ENCODE results near the gene NEURL4. TPM values are rescaled to one million over a fixed set of nuclear protein-coding genes. Genes with fewer than 3 reads are reported as not detected.

Gene NEURL4
- total RNA-seq, 1 experiment from 2014 or later = 46.5 TPM

- Histone ChIP-seq H3K4me3 (peak within 1 kb of the TSS; percentile 55), H3K9me3 (ENCODE audit: insufficient read depth, low read depth) (no peaks in the 10 kb centered on the region), H3K36me3 (ENCODE audit: low read depth) (no peaks in the 10 kb centered on the region), H3K4me2 (peak within 1 kb of the TSS; percentile 93), H3K9me2 (ENCODE audit: insufficient read depth) (no peaks in the 10 kb centered on the region), H2AFZ (peak within 1 kb of the TSS; percentile 78), H3K4me1 (replicated peaks; ENCODE audit: insufficient read depth) (0 out of 2 replicates have a peak, but pooled peaks cover 4% of the 10 kb centered on the region), H3K27me3 (ENCODE audit: insufficient read depth, low read depth) (no peaks in the 10 kb centered on the region), H3K27ac (peak within 1 kb of the TSS; percentile 62), H4K20me1 (ENCODE audit: insufficient read depth) (no peaks in the 10 kb centered on the region), H3F3A (ENCODE audit: insufficient read depth, low read depth) (peaks cover 12% of the 10 kb centered on the region; the same call in 1 of the 2 replicates), H3K79me2 (ENCODE audit: low read depth) (no peaks in the 10 kb centered on the region)
- peak; percentile 89 to 98 for DNase-seq
- ChIA-PET CTCF (interaction anchor here (0.6 to 0.7 kb wide), 3 partner anchors 117 to 298 kb away, joined by 3 to 7 read pairs (median 4); partner anchors contain the start of gene CD68), POLR2A (ENCODE audit: unreplicated experiment) (interaction anchor here (0.6 to 1.0 kb wide), 4 partner anchors 23 to 221 kb away, joined by 4 to 18 read pairs (median 6); partner anchors contain the start of genes ACADVL and DLG4)
- no peak for TF ChIP-seq EZH2 (IDR thresholded peaks at IDR 0.05; ENCODE audit: low read depth)
- TF ChIP-seq, protein P1, sequence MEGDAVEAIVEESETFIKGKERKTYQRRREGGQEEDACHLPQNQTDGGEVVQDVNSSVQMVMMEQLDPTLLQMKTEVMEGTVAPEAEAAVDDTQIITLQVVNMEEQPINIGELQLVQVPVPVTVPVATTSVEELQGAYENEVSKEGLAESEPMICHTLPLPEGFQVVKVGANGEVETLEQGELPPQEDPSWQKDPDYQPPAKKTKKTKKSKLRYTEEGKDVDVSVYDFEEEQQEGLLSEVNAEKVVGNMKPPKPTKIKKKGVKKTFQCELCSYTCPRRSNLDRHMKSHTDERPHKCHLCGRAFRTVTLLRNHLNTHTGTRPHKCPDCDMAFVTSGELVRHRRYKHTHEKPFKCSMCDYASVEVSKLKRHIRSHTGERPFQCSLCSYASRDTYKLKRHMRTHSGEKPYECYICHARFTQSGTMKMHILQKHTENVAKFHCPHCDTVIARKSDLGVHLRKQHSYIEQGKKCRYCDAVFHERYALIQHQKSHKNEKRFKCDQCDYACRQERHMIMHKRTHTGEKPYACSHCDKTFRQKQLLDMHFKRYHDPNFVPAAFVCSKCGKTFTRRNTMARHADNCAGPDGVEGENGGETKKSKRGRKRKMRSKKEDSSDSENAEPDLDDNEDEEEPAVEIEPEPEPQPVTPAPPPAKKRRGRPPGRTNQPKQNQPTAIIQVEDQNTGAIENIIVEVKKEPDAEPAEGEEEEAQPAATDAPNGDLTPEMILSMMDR (conservative IDR thresholded peaks at IDR 0.05) = no peak
- no TSS peak for BruUV-seq (replicated peaks)
- intact Hi-C loops (cut with micrococcal nuclease; ENCODE audit: unreplicated experiment) = loop anchor here (1.0 to 2.0 kb wide), 3 partner anchors 65 to 407 kb away; partner anchors contain the start of genes SOX15 and WRAP53
Observed at GRCh38 chr17:7281074-7281952, 47.8 kb downstream of the NEURL4 start, which contains the start of gene SLC2A4. Gene SLC2A4, plus strand, starts transcription at chr17:7281718. Its CDS starts 217 bp downstream, at chr17:7281935.

- BruUV-seq (replicated peaks) = TSS peak; percentile 41
- POLR2A ChIA-PET (ENCODE audit: unreplicated experiment) = interaction anchor here (0.6 to 1.0 kb wide), 3 partner anchors 55 to 153 kb away, joined by 4 to 7 read pairs (median 5); partner anchors contain the start of genes ACADVL and DLG4
- intact Hi-C loops (cut with micrococcal nuclease; ENCODE audit: unreplicated experiment) = loop anchor here (1.0 to 2.0 kb wide), 6 partner anchors 16 to 408 kb away; partner anchors contain the start of genes SENP3, SOX15 and WRAP53
Observed at GRCh38 chr17:7280519-7281073, 48.5 kb downstream of the NEURL4 start.

More at GRCh38 chr17:7280519-7281073, 48.5 kb downstream of the NEURL4 start:
- peaks cover 12% of the 10 kb centered on the region; the same call in 1 of the 2 replicates for H3F3A ChIP-seq (ENCODE audit: insufficient read depth, low read depth)
- CTCF ChIA-PET = interaction anchor here (0.6 to 1.7 kb wide), 4 partner anchors 49 to 280 kb away, joined by 3 to 6 read pairs (median 5); partner anchors contain the start of gene TMEM256
- peak; percentile 74 to 91 for DNase-seq
- no peaks in the 10 kb centered on the region for H3K79me2 ChIP-seq (ENCODE audit: low read depth)
- H3K9me3 ChIP-seq (ENCODE audit: insufficient read depth, low read depth) = no peaks in the 10 kb centered on the region
- peak overlapping the region; percentile 55 for H3K4me3 ChIP-seq
- H3K27ac ChIP-seq = peak overlapping the region; percentile 62
- no peak for TF ChIP-seq EZH2 (IDR thresholded peaks at IDR 0.05; ENCODE audit: low read depth)
- TF ChIP-seq, protein P1 (conservative IDR thresholded peaks at IDR 0.05) = peak; percentile 96
- H3K4me2 ChIP-seq = peak overlapping the region; percentile 93
- H3K27me3 ChIP-seq (ENCODE audit: insufficient read depth, low read depth) = no peaks in the 10 kb centered on the region
- no peaks in the 10 kb centered on the region for H3K9me2 ChIP-seq (ENCODE audit: insufficient read depth)
- peak overlapping the region; percentile 78 for H2AFZ ChIP-seq
- H3K4me1 ChIP-seq (replicated peaks; ENCODE audit: insufficient read depth) = 0 out of 2 replicates have a peak, but pooled peaks cover 4% of the 10 kb centered on the region
- H3K36me3 ChIP-seq (ENCODE audit: low read depth) = no peaks in the 10 kb centered on the region
- no peaks in the 10 kb centered on the region for H4K20me1 ChIP-seq (ENCODE audit: insufficient read depth)

Measured in PC-9 (cell line).